ENCODE measurements around the gene RPAIN.

DNA sequence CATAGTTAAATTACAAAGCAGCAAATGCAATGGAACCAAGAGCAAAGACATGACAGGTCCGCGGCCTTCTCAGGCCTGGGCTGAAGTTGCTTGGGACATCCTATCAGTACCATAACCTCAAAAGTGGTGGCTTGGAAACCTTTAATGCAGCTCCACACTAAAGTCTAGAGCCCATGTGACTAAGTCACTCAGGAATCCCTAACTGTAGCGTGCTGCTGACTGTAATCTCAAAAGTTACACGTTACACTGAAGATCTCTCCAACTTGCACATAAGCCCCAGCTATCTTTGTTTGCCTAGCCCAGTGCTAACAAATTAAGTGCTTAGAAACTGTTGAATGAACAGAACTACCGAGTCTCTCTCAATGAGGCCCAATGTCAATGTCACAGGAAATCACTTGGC lies 28.3 kb upstream of the RPAIN start:
- TF ChIP-seq POLR2AphosphoS5 (IDR thresholded peaks at IDR 0.05; ENCODE audit: insufficient read depth, low read depth, low read length) (no peak), POLR2A (IDR thresholded peaks at IDR 0.05; ENCODE audit: low read depth, low read length) (no peak), EZH2 (IDR thresholded peaks at IDR 0.05; ENCODE audit: borderline replicate concordance, low read depth, low read length, severe bottlenecking) (no peak), MYC (IDR thresholded peaks at IDR 0.05; ENCODE audit: low read depth, low read length) (no peak)
- TF ChIP-seq, protein P1, sequence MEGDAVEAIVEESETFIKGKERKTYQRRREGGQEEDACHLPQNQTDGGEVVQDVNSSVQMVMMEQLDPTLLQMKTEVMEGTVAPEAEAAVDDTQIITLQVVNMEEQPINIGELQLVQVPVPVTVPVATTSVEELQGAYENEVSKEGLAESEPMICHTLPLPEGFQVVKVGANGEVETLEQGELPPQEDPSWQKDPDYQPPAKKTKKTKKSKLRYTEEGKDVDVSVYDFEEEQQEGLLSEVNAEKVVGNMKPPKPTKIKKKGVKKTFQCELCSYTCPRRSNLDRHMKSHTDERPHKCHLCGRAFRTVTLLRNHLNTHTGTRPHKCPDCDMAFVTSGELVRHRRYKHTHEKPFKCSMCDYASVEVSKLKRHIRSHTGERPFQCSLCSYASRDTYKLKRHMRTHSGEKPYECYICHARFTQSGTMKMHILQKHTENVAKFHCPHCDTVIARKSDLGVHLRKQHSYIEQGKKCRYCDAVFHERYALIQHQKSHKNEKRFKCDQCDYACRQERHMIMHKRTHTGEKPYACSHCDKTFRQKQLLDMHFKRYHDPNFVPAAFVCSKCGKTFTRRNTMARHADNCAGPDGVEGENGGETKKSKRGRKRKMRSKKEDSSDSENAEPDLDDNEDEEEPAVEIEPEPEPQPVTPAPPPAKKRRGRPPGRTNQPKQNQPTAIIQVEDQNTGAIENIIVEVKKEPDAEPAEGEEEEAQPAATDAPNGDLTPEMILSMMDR (IDR thresholded peaks at IDR 0.05; ENCODE audit: extremely low read depth in 1 of 2, insufficient read depth in 1 of 2, low read depth in 1 of 2, low read length in 2 of 2): no peak
